KOPT-K1 (cell line): ENCODE measurements around the gene TTLL5.

Experiments used
- H3K27ac ChIP-seq: fragments of 200-600 bp; sonication (generic); 2 replicates; pipeline ENCODE4 v1.5.1; 2016; ENCODE audit warnings: antibody characterized with exemption, mild to moderate bottlenecking, low read depth, low read length; ENCODE audit not compliant: poor library complexity, severe bottlenecking
- H3K36me3 ChIP-seq: fragments of 200-600 bp; sonication (generic); 2 replicates; pipeline ENCODE4 v1.5.1; 2017; ENCODE audit warnings: antibody characterized with exemption, mild to moderate bottlenecking, low read length, moderate library complexity; ENCODE audit not compliant: insufficient read depth
- H3K9me3 ChIP-seq: fragments of 200-600 bp; sonication (generic); 2 replicates; pipeline ENCODE4 v1.5.1; 2017; ENCODE audit warnings: antibody characterized with exemption, low read length, mild to moderate bottlenecking; ENCODE audit not compliant: insufficient read depth, poor library complexity, severe bottlenecking

The TTLL5 gene

GRCh38 chr14:75804570-75805275 is 143.7 kb downstream of the TTLL5 start:
- Histone ChIP-seq H3K27ac (no peak overlapping the region), H3K36me3 (peaks cover 33% of the 10 kb centered on the region), H3K9me3 (peaks cover 10% of the 10 kb centered on the region)

GRCh38 chr14:75805646-75806045 is 144.6 kb downstream of the TTLL5 start:
- peaks cover under 1% of the 10 kb centered on the region for H3K9me3 ChIP-seq
- peaks cover 31% of the 10 kb centered on the region for H3K36me3 ChIP-seq

GRCh38 chr14:75806352-75806832 is 145.3 kb downstream of the TTLL5 start:
- Histone ChIP-seq H3K27ac (no peak overlapping the region), H3K36me3 (peaks cover 28% of the 10 kb centered on the region), H3K9me3 (no peaks in the 10 kb centered on the region)

More at GRCh38 chr14:75805646-75806045, 144.6 kb downstream of the TTLL5 start:
- no peak overlapping the region for H3K27ac ChIP-seq

- Histone ChIP-seq H3K9me3 (no peaks in the 10 kb centered on the region), H3K27ac (no peak overlapping the region), H3K36me3 (peaks cover 25% of the 10 kb centered on the region)
Observed at GRCh38 chr14:75807667-75808360, 146.8 kb downstream of the TTLL5 start.

- H3K36me3 ChIP-seq: peaks cover 22% of the 10 kb centered on the region; the same call in 1 of the 2 replicates
- H3K27ac ChIP-seq: no peak overlapping the region
- no peaks in the 10 kb centered on the region for H3K9me3 ChIP-seq
Observed at GRCh38 chr14:75811136-75811829, 150.2 kb downstream of the TTLL5 start.

GRCh38 chr14:75811872-75812499 is 150.9 kb downstream of the TTLL5 start:
- peaks cover 20% of the 10 kb centered on the region; the same call in 1 of the 2 replicates for H3K36me3 ChIP-seq
- H3K27ac ChIP-seq: no peak overlapping the region

GRCh38 chr14:75812622-75813021 is 151.6 kb downstream of the TTLL5 start:
- H3K9me3 ChIP-seq: no peaks in the 10 kb centered on the region
- 0 out of 2 replicates have a peak, but pooled peaks cover 14% of the 10 kb centered on the region for H3K36me3 ChIP-seq
- no peak overlapping the region for H3K27ac ChIP-seq

More at GRCh38 chr14:75811872-75812499, 150.9 kb downstream of the TTLL5 start:
- H3K9me3 ChIP-seq: no peaks in the 10 kb centered on the region

- H3K36me3 ChIP-seq: peaks cover 27% of the 10 kb centered on the region
- H3K27ac ChIP-seq: no peak overlapping the region
- H3K9me3 ChIP-seq: no peaks in the 10 kb centered on the region
Observed at GRCh38 chr14:75820761-75821160, 159.7 kb downstream of the TTLL5 start.

- Histone ChIP-seq H3K36me3 (peaks cover 25% of the 10 kb centered on the region), H3K27ac (no peak overlapping the region), H3K9me3 (no peaks in the 10 kb centered on the region)
Observed at GRCh38 chr14:75821831-75822521, 160.9 kb downstream of the TTLL5 start.

GRCh38 chr14:75822522-75823141 is 161.6 kb downstream of the TTLL5 start:
- Histone ChIP-seq H3K27ac (no peak overlapping the region), H3K36me3 (peaks cover 25% of the 10 kb centered on the region)

GRCh38 chr14:75823334-75823733 is 162.3 kb downstream of the TTLL5 start:
- Histone ChIP-seq H3K36me3 (peaks cover 25% of the 10 kb centered on the region), H3K27ac (no peak overlapping the region), H3K9me3 (no peaks in the 10 kb centered on the region)

More at GRCh38 chr14:75822522-75823141, 161.6 kb downstream of the TTLL5 start:
- H3K9me3 ChIP-seq: no peaks in the 10 kb centered on the region

- no peaks in the 10 kb centered on the region for H3K9me3 ChIP-seq
- H3K36me3 ChIP-seq: peaks cover 25% of the 10 kb centered on the region
- H3K27ac ChIP-seq: no peak overlapping the region
Observed at GRCh38 chr14:75824318-75824717, 163.3 kb downstream of the TTLL5 start.

GRCh38 chr14:75825147-75825592 is 164.1 kb downstream of the TTLL5 start:
- H3K36me3 ChIP-seq: peaks cover 18% of the 10 kb centered on the region
- H3K9me3 ChIP-seq: no peaks in the 10 kb centered on the region
- H3K27ac ChIP-seq: no peak overlapping the region

- Histone ChIP-seq H3K27ac (no peak overlapping the region), H3K36me3 (peaks cover 5% of the 10 kb centered on the region; the same call in 1 of the 2 replicates), H3K9me3 (no peaks in the 10 kb centered on the region)
Observed at GRCh38 chr14:75826599-75826998, 165.6 kb downstream of the TTLL5 start.
